Kidney glomerular epithelial cell (primary cell): ENCODE results near the gene TMEM186.
A peak's percentile ranks its signal among the peaks of the same experiment; 100 is the strongest.
"Not testable (repeated sequence)": the region's sequence is repeated elsewhere in the genome, so short reads cannot be mapped to it uniquely, and the experiment has no call there.

Experiments
- DNase-seq: peaks from one replicate; lab custom pipeline; 2025; lab: John Stamatoyannopoulos, UW

TMEM186 gene

GRCh38 chr16:8797364-8798173 is at the start of gene TMEM186, which contains the start of gene PMM2:
Gene TMEM186 (minus strand): TSS chr16:8797639. CDS start chr16:8797614, 25 bp downstream.
Gene PMM2 (plus strand): TSS chr16:8797839. CDS start chr16:8797883, 44 bp downstream.
- DNase-seq = peak; percentile 91

GRCh38 chr16:8847145-8847544 is 49.7 kb upstream of the TMEM186 start:
- DNase-seq = no peak

- no peak for DNase-seq
Observed at GRCh38 chr16:8846401-8846932, 49.0 kb upstream of the TMEM186 start.

- DNase-seq = no peak
Observed at GRCh38 chr16:8845699-8846298, 48.4 kb upstream of the TMEM186 start.

DNA sequence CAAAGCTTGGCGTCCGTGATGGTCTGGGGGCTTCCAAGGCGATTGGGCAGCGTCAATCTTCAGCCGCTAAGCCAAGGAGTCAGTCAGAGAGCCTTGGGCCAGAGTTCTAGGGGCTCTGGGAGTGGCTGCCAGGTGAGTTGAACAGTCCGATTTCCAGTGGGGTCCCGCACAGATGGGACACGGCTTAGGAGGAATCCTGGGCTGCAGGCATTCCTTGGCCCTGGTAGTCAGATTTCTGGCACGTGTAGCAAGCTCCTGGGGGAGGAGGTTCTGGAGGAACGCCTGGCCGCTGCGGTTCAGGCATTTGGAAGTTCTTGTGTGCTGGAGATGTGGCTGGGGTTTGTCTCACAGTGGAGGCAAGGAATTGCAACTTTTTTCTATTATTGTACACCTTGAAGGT is 45.9 kb upstream of the TMEM186 start:
- not testable (repeated sequence) for DNase-seq

DNA sequence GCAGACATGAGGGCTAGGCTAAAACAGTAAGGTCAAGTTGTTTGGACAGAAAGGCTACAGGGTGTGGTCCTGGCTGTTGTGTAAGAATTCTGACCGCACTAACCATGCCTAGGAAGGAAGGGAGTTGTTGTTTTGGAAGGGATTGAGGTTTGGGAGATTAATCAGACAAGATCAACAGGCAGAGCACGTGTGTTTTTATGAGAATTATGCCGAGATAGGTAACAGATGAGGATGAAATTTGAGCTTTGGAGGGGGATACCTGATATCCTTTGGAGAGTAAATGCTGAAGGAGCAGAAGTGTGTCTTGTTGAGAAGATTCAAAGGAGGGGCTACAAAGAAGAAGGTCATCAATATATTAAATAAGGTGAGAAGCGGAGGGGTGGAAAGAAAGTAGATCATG is 44.6 kb upstream of the TMEM186 start:
- not testable (repeated sequence) for DNase-seq

- DNase-seq = not testable (repeated sequence)
Observed at GRCh38 chr16:8837594-8837993, 40.2 kb upstream of the TMEM186 start.

DNA sequence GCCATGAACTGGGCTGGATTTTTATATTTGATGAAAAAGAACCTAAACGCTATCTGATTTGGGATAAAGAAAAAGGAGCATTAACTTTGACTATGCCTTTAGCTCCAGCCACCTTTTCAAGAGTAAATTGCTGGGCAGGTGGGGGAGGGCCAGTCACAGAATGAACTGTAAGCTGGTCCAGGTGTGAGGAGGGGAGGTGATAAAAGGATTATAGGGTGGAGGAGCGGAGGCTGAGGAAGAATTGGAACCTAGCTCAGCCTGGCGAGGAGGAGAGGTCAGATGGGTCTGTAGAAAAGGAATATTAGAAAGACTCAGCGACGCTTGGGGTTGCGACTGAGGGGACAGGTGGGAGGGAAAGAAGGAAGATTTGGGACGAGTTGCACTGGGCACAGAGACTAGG is 39.4 kb upstream of the TMEM186 start:
- DNase-seq = not testable (repeated sequence)

DNA sequence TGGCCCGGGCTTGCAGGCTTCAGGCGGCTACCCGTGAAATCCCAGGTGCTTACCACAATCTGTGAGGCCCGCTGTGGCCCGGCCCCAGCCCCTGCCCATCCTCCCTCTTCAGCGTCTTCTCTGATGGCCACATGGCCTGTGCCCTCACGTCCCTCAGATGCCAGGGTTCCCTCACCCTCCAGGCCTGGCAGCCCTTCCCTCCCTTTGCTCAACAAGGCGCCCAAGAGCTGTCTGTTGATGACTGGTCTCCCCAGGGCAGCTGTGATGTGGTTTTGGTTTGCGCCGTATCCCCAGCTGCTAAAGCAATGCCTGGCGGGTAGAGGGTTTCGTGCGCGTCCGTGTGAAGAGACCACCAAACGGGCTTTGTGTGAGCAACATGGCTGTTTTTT is 35.3 kb upstream of the TMEM186 start:
- DNase-seq = no peak

DNA sequence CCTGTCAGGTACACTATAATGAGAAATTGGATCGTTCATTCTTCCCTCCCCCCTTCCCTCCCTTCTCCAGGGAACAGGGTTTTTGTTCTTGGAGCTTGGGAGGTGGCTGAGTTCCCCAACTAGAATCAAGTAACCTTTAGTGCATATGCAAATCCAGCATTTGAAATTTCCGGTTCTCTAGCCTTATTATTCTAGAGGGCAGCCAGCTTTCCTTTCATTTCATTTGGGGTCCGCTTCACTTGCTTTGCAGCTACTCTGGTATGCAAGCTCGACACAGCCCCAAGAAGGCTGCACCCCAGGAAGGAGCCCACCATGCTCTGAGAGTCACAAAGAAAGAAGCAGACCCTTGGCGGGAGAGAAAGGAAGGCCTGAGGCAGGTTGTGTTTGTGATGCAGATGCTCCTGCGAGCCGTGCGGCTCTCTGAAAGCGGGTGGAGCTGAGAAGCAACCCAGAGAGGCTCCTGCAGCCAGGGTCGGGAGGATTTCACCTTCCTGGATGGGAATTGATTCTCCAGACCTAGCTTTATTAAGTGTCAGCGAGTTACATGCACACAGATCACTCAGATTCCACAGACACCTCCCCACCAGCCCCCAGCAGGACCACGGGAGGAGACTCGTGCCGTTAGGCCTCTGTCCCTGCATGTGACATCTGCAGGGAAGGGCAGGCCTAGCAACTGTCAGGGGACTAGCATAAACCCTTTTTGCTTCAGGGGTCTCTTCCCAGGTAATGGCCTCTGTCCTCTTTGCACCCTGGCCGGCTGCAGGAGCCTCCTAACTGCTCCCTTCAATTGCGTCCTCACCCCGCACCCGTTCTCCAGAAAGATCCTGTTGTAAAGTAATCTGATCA is 34.7 kb upstream of the TMEM186 start:
- no peak for DNase-seq

GRCh38 chr16:8831450-8831849 is 34.0 kb upstream of the TMEM186 start:
- no peak for DNase-seq

DNA sequence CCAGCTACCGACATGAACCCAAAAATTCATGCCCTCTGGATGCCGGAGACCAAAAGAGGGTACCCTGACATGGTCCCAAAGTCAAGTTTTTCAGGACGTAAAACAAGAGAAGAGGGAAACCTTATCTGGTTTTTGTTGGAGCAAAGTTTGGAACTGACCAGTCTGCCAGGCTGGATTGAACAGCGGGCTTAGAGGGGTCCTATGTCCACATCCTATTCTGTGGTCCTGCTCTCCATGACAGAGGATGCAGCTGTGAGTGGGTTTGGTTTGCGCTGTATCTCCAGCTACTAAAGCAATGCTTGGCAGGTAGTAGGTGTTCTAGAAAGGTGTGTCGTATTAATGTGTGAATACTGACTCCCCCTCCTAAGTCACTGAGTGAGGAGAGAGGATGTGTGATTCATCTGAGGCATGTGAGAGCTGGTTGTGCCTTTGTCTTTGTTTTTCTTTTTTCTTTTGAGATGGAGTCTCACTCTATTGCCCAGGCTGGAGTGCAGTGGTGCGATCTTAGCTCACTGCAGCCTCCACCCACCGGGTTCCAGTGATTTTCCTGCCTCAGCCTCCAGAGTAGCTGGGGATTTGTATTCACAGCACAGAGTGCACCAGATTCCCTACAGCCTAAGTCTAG is 31.2 kb upstream of the TMEM186 start:
- peak; percentile 8 for DNase-seq

DNA sequence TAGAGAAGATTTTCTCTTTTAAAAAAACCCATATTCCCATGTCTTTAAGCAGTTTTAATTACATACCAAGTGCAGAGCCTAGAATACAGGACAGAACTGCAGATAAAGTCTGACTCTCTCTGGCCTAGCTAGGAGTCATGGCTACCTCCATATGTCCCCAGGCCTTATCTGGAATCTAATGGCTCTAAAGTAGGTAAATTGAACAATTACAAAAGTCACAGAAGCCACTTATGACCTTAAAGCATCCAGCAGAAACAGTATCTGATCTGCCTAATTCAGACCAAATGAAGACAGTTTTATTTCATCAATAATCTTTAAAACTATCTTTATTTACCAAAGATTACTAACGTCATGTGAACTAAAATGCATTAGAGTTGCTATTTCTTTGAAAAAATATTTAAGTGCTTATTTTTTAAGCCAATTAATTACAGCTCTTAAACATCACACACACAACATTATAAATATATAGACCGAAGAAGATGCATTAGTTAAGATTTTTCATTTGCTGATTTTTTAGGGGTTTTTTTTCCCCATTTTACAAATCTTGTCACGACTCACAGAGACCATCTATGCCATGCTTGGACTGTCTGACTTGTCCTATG is 28.9 kb upstream of the TMEM186 start:
- DNase-seq = no peak

- DNase-seq = no peak
Observed at GRCh38 chr16:8822403-8822802, 25.0 kb upstream of the TMEM186 start.

- DNase-seq = no peak
Observed at GRCh38 chr16:8819411-8820034, 22.1 kb upstream of the TMEM186 start.

GRCh38 chr16:8818504-8819270 is 21.2 kb upstream of the TMEM186 start:
- DNase-seq = no peak

DNA sequence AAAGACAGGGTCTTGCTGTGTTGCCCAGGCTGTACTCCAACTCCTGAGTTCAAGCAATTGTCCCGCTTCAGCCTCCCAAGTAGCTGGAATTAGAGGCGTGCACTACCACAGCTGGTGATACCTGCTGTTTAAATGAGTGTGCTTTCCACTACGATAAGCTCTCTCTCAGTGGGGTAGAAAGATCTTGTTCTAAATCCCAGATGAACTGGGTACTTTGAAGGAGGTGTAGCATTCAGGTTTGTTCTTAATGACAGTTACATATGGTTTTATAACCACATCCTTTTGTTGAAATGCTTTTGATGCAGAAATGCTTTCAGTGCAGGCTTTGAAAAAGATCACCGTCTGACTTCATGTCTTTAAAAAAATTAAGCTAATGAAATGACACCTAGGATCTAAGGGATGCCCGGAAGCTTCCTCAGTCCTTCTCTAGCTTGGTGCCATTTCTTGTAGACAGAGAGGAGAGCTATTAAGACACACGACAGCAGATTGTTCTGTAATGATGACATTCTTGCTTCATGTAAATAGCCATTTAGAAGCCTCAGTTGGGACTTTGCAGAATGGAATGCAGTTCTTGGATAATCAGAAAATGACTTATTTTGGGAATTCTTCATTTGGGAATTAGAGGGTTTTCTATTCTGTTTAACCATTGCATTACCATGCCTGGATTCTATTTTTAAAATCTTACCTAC is 19.7 kb upstream of the TMEM186 start:
- DNase-seq = no peak

GRCh38 chr16:8814095-8814806 is 16.8 kb upstream of the TMEM186 start:
- no peak for DNase-seq
